Thyroid gland (tissue), 4 donors: ENCODE results near the gene DENND1B.

Source experiments
- CTCF ChIP-seq, 6 experiments: fragments of 200-600 bp in 3 of 6; fragments of 450-650 bp in 3 of 6; sonication (generic) in 3 of 6; IDR thresholded peaks; one replicate each; pipeline ENCODE4 v1.5.1; 2016 to 2019; ENCODE audit warnings: antibody characterized with exemption in 6 of 6, mild to moderate bottlenecking in 2 of 6, inconsistent platforms in 1 of 6, moderate library complexity in 1 of 6
- POLR2A ChIP-seq, 2 donors: fragments of 450-650 bp; IDR thresholded peaks; one replicate each; pipeline ENCODE4 v1.6.1; 2017; ENCODE audit warnings: antibody characterized with exemption in 2 of 2, mild to moderate bottlenecking in 2 of 2, moderate library complexity in 1 of 2

GRCh38 chr1:197779921-197780320, 4.6 kb upstream of the DENND1B start:
- TF ChIP-seq CTCF (IDR thresholded peaks at IDR 0.05), result no peak
- no peak for TF ChIP-seq POLR2A (IDR thresholded peaks at IDR 0.05)
